NCI-H1930 (cell line): ENCODE results near the gene UBTF.
A peak's percentile ranks its signal among the peaks of the same experiment; 100 is the strongest.

Experiments
- DNase-seq, 2 experiments: peaks; one replicate each; lab custom pipeline; 2025; lab: John Stamatoyannopoulos, UW

UBTF gene

GRCh38 chr17:44197107-44197506, 22.4 kb downstream of the UBTF start:
- no peak for DNase-seq

DNA sequence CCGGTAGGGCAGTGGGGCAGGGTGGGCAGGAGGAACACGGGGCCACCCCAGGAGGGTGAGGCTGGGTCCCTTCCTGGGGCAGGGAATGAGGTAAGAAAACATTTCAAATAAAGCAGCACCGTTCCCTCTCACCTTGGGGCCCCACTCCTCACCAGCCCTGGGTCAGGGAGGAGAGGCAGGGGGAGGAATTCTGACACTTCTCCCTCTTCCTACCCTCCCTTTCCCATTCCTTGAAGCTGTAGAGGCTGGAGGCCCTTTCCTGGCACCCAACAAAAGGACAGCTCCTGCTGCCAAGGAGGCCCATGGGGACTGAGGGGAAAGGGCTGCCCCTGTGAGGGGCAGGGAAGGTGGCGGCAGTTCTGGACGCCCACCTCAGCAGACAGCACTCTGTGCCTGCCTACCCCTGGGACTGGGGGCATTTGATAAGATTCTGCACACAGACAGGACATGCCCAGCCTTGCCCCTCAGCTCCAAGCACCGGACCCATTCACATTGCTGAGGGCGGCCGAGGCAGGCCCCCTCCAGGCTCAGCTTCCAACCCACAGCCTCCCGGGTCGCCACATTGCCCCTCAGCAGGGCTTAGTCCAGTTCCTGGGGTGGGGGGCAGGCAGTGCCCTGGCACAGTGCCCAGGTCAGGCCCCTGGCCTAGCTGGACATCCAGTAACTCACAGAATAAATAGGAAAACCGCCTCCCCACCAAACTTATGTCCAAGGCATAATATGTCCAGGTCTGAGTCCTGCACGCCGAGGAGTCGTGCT, 26.0 kb downstream of the UBTF start:
- no peak for DNase-seq

DNA sequence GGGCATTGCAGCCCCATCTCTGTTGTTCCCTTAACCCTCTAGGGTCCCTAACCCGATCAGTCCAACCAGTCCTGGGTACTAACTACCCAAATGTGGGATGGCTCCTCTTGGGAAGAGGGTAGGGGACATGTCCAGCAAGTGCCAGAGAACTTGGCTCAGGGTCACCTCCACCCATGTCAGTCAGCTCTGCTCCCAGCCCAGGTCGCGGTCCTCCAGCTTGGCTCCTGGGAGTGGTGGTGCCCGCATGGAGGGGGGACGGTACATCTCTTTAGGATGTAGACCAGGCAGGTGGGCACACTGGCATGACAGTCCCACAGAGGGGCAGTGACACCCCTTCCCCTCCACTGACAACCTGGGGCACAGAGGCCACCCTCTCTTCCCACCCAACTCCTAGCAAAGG, 26.7 kb downstream of the UBTF start:
- DNase-seq: no peak

DNA sequence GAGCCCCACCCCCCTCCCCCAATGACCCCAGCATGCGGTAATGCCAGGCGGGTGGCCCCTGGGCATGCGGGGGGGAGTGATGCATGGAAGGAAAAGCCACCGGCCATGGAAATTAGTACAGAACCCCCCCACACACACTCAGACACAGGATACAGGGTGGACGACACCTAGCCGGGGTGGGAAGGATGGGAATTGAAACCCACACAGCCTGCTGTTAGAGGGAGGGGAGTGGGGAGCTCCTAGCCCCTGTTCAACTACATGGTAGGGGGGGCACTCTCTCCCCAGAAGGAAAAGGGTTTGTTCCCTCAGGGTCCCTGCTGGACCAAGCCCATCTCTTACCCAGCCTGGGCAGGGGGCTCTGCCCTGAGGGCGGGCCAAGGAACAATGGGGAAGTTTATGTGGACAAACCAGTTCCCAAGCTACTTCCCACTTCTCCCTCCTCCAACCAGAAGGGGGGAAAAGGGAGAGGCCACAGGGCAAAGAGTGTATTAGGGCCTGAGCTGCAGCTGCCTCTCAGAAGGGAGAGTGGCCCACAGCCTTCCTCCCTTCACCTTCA, 27.5 kb downstream of the UBTF start:
- DNase-seq: no peak

GRCh38 chr17:44191369-44191768, 28.1 kb downstream of the UBTF start:
- no peak for DNase-seq

DNA sequence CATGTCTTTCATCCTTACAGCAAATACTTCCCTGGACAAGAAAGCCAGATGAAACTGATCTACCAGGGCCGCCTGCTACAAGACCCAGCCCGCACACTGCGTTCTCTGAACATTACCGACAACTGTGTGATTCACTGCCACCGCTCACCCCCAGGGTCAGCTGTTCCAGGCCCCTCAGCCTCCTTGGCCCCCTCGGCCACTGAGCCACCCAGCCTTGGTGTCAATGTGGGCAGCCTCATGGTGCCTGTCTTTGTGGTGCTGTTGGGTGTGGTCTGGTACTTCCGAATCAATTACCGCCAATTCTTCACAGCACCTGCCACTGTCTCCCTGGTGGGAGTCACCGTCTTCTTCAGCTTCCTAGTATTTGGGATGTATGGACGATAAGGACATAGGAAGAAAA, 29.0 kb downstream of the UBTF start:
- DNase-seq: no peak

DNA sequence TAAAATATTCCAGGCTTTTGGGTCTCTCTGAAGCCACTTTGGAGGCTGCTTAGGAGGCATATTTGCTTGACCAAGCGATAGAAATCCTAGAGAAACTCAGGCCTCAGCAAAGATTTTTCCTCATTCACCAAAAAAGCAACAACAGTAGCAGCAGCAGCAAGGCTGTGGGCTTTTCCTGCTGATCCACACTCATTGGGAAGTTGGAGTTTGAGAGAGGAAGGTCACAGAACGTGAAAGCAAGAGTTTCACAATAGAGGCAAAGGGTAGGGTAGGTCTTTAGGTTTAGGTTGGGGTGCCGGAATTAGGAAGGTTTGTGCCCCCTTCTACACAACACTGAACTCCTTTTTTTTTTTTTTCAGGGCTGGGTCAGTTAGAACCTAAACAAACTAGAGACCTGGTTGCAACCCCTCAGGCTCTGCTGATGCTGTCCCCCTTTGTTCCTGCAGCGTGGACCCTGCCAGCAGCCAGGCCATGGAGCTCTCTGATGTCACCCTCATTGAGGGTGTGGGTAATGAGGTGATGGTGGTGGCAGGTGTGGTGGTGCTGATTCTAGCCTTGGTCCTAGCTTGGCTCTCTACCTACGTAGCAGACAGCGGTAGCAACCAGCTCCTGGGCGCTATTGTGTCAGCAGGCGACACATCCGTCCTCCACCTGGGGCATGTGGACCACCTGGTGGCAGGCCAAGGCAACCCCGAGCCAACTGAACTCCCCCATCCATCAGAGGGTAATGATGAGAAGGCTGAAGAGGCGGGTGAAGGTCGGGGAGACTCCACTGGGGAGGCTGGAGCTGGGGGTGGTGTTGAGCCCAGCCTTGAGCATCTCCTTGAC, 30.7 kb downstream of the UBTF start:
- DNase-seq: no peak

- no peak for DNase-seq
These were observed 32.2 kb downstream of the UBTF start for GRCh38 chr17:44187131-44187899.

GRCh38 chr17:44186307-44187130, 33.0 kb downstream of the UBTF start, which contains the start of gene TMUB2:
TSS of gene TMUB2 (plus strand) at chr17:44186972. CDS start at chr17:44187709, 737 bp downstream.
- DNase-seq: peak; percentile 98

- no peak for DNase-seq
These were observed 35.2 kb downstream of the UBTF start for GRCh38 chr17:44184212-44184810.

- DNase-seq: no peak
These were observed 36.5 kb downstream of the UBTF start for GRCh38 chr17:44183024-44183423.

DNA sequence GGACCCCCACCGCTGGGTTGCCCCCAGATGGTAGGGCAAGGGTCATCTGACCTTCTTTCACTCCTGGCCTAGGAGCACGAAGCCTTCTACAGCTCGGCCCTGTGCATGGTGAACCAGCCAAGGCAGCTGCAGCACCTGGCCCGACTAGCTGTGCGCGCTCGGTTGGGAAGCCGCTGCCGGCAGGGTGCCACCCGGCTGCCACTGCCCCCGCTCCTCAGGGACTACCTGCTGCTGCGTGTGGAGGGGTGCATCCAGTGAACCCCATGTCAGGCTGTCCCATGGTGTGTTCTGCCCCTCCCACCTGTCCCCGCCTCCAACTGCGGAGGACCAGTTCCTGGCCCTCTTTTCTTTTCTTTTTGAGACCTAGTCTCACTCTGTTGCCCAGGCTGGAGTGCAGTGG, 41.3 kb downstream of the UBTF start:
- no peak for DNase-seq

- DNase-seq: no peak
These were observed 41.8 kb downstream of the UBTF start for GRCh38 chr17:44177640-44178039.

DNA sequence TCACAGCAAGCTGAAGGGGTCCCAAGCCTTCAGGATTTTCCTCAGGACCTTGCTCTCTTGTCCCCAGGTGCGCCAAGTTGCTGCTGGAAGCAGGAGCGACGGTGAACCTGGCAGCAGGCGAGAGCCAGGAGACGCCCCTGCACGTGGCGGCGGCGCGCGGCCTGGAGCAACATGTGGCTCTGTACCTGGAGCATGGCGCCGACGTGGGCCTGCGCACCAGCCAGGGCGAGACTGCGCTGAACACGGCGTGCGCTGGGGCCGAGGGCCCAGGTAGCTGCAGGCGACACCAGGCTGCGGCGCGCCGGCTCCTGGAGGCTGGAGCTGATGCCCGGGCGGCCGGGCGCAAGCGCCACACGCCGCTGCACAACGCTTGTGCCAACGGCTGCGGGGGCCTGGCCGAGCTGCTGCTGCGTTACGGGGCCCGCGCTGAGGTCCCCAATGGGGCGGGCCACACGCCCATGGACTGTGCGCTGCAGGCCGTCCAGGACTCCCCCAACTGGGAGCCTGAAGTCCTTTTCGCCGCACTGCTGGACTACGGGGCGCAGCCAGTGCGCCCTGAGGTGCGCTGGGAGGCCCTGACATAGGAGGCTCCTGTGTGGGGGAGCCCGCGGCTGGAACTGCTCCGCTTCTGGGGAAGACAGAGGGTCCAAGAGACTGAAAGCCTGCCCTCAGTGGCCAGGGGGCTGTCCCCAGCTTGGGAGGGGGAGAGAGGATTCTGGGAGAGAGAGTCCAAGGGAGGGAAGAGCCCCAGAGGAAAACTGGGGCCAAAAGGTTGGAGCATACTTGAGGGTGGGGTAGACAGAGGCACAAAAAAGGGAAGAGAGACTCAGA, 42.6 kb downstream of the UBTF start:
- no peak for DNase-seq

GRCh38 chr17:44176257-44176656, 43.2 kb downstream of the UBTF start:
- DNase-seq: no peak

DNA sequence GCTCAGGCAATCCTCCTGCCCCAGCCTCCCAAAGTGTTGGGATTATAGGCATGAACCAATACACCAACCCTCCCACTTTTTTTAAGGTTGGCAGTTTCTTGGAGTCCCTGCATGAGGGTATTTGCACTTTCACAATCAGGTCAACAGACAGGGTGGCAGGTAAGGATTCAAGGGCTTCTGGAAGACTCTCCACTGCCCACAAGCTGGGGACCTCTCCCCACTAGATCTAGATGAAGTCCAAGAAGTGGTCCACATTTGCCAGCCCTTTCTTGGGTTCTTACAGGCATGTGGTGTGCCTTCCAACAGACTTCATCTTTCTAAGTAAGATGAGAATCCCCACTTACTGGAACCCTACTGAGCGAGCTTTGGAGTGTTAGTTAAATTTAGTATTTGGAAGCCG, 45.0 kb downstream of the UBTF start:
- DNase-seq: no peak

- DNase-seq: no peak
These were observed 47.5 kb downstream of the UBTF start for GRCh38 chr17:44171931-44172455.

GRCh38 chr17:44170499-44171201, 48.8 kb downstream of the UBTF start, which contains the start of gene ASB16:
TSS of gene ASB16 (plus strand) at chr17:44170704. CDS start at chr17:44170790, 86 bp downstream.
- no peak for DNase-seq

- DNase-seq: no peak
These were observed 49.4 kb downstream of the UBTF start for GRCh38 chr17:44170135-44170498.
